ENCODE data around the gene EEF2K. TPM values are rescaled to one million over a fixed set of nuclear protein-coding genes. Genes with fewer than 3 reads are reported as not detected.

The EEF2K gene
- total RNA-seq, 1 experiment from 2014 or later, result 13.3 TPM

GRCh38 chr16:22183901-22184614 lies 22.0 kb upstream of the EEF2K start:
- peak; percentile 84 for DNase-seq
- Histone ChIP-seq H3K4me3 (ENCODE audit: insufficient read depth, low read depth, low read length) (no peak overlapping the region), H3K36me3 (replicated peaks; ENCODE audit: control insufficient read depth, insufficient read depth, low read length) (no peaks in the 10 kb centered on the region), H3K27me3 (ENCODE audit: control insufficient read depth, insufficient read depth, low read length) (no peaks in the 10 kb centered on the region; the same call in 1 of the 2 replicates)

GRCh38 chr16:22184615-22184968 lies 21.5 kb upstream of the EEF2K start:
- Histone ChIP-seq H3K36me3 (replicated peaks; ENCODE audit: control insufficient read depth, insufficient read depth, low read length) (no peaks in the 10 kb centered on the region), H3K4me3 (ENCODE audit: insufficient read depth, low read depth, low read length) (no peak overlapping the region), H3K27me3 (ENCODE audit: control insufficient read depth, insufficient read depth, low read length) (peaks cover 2% of the 10 kb centered on the region; the same call in 1 of the 2 replicates)
- DNase-seq, result no peak

GRCh38 chr16:22186517-22186916 lies 19.6 kb upstream of the EEF2K start:
- DNase-seq, result peak; percentile 74
- H3K4me3 ChIP-seq (ENCODE audit: insufficient read depth, low read depth, low read length), result no peak overlapping the region
- H3K27me3 ChIP-seq (ENCODE audit: control insufficient read depth, insufficient read depth, low read length), result peaks cover 7% of the 10 kb centered on the region; the same call in 1 of the 2 replicates
- H3K36me3 ChIP-seq (replicated peaks; ENCODE audit: control insufficient read depth, insufficient read depth, low read length), result no peaks in the 10 kb centered on the region

GRCh38 chr16:22188267-22188594 lies 17.8 kb upstream of the EEF2K start:
- Histone ChIP-seq H3K27me3 (ENCODE audit: control insufficient read depth, insufficient read depth, low read length) (peaks cover 7% of the 10 kb centered on the region; the same call in 1 of the 2 replicates), H3K36me3 (replicated peaks; ENCODE audit: control insufficient read depth, insufficient read depth, low read length) (no peaks in the 10 kb centered on the region), H3K4me3 (ENCODE audit: insufficient read depth, low read depth, low read length) (no peak overlapping the region)
- DNase-seq, result no peak

GRCh38 chr16:22188595-22189442 lies 17.3 kb upstream of the EEF2K start:
- Histone ChIP-seq H3K27me3 (ENCODE audit: control insufficient read depth, insufficient read depth, low read length) (peaks cover 7% of the 10 kb centered on the region; the same call in 1 of the 2 replicates), H3K4me3 (ENCODE audit: insufficient read depth, low read depth, low read length) (no peak overlapping the region), H3K36me3 (replicated peaks; ENCODE audit: control insufficient read depth, insufficient read depth, low read length) (no peaks in the 10 kb centered on the region)
- peak; percentile 74 for DNase-seq

- no peak for DNase-seq
- H3K27me3 ChIP-seq (ENCODE audit: control insufficient read depth, insufficient read depth, low read length), result peaks cover 7% of the 10 kb centered on the region; the same call in 1 of the 2 replicates
- H3K4me3 ChIP-seq (ENCODE audit: insufficient read depth, low read depth, low read length), result peak overlapping the region; percentile 85
- H3K36me3 ChIP-seq (replicated peaks; ENCODE audit: control insufficient read depth, insufficient read depth, low read length), result no peaks in the 10 kb centered on the region
Observed at GRCh38 chr16:22189473-22190080, 16.5 kb upstream of the EEF2K start.

GRCh38 chr16:22190081-22190775 lies 15.8 kb upstream of the EEF2K start:
- DNase-seq, result peak; percentile 96
- Histone ChIP-seq H3K27me3 (ENCODE audit: control insufficient read depth, insufficient read depth, low read length) (peaks cover 7% of the 10 kb centered on the region; the same call in 1 of the 2 replicates), H3K36me3 (replicated peaks; ENCODE audit: control insufficient read depth, insufficient read depth, low read length) (no peaks in the 10 kb centered on the region), H3K4me3 (ENCODE audit: insufficient read depth, low read depth, low read length) (peak overlapping the region; percentile 85)

GRCh38 chr16:22190776-22191531 lies 15.1 kb upstream of the EEF2K start:
- Histone ChIP-seq H3K36me3 (replicated peaks; ENCODE audit: control insufficient read depth, insufficient read depth, low read length) (no peaks in the 10 kb centered on the region), H3K27me3 (ENCODE audit: control insufficient read depth, insufficient read depth, low read length) (peaks cover 7% of the 10 kb centered on the region; the same call in 1 of the 2 replicates), H3K4me3 (ENCODE audit: insufficient read depth, low read depth, low read length) (peak overlapping the region; percentile 63)
- peak; percentile 92 for DNase-seq

- no peak for DNase-seq
- Histone ChIP-seq H3K27me3 (ENCODE audit: control insufficient read depth, insufficient read depth, low read length) (peaks cover 7% of the 10 kb centered on the region; the same call in 1 of the 2 replicates), H3K36me3 (replicated peaks; ENCODE audit: control insufficient read depth, insufficient read depth, low read length) (no peaks in the 10 kb centered on the region)
Observed at GRCh38 chr16:22191532-22192260, 14.4 kb upstream of the EEF2K start.

GRCh38 chr16:22192261-22193062 lies 13.6 kb upstream of the EEF2K start:
- Histone ChIP-seq H3K27me3 (ENCODE audit: control insufficient read depth, insufficient read depth, low read length) (peaks cover 7% of the 10 kb centered on the region; the same call in 1 of the 2 replicates), H3K4me3 (ENCODE audit: insufficient read depth, low read depth, low read length) (no peak overlapping the region; the same call in 1 of the 2 replicates), H3K36me3 (replicated peaks; ENCODE audit: control insufficient read depth, insufficient read depth, low read length) (no peaks in the 10 kb centered on the region)
- no peak for DNase-seq

More at GRCh38 chr16:22191532-22192260, 14.4 kb upstream of the EEF2K start:
- peak overlapping the region; percentile 63 for H3K4me3 ChIP-seq (ENCODE audit: insufficient read depth, low read depth, low read length)

GRCh38 chr16:22193063-22193411 lies 13.0 kb upstream of the EEF2K start:
- Histone ChIP-seq H3K4me3 (ENCODE audit: insufficient read depth, low read depth, low read length) (no peak overlapping the region), H3K27me3 (ENCODE audit: control insufficient read depth, insufficient read depth, low read length) (peaks cover 7% of the 10 kb centered on the region; the same call in 1 of the 2 replicates), H3K36me3 (replicated peaks; ENCODE audit: control insufficient read depth, insufficient read depth, low read length) (no peaks in the 10 kb centered on the region)
- DNase-seq, result no peak

- DNase-seq, result no peak
- no peak overlapping the region for H3K4me3 ChIP-seq (ENCODE audit: insufficient read depth, low read depth, low read length)
- no peaks in the 10 kb centered on the region for H3K36me3 ChIP-seq (replicated peaks; ENCODE audit: control insufficient read depth, insufficient read depth, low read length)
- H3K27me3 ChIP-seq (ENCODE audit: control insufficient read depth, insufficient read depth, low read length), result peaks cover 3% of the 10 kb centered on the region; the same call in 1 of the 2 replicates
Observed at GRCh38 chr16:22194707-22195444, 11.2 kb upstream of the EEF2K start.
